Measurements from ENCODE around the gene CCDC6. TPM values are rescaled to one million over a fixed set of nuclear protein-coding genes. Genes with fewer than 3 reads are reported as not detected.

CCDC6 gene
- total RNA-seq, 1 experiment from 2014 or later = 91.9 TPM

GRCh38 chr10:59830601-59831259 lies 75.6 kb downstream of the CCDC6 start:
- Histone ChIP-seq H3K79me2 (ENCODE audit: low read depth) (peaks cover 23% of the 10 kb centered on the region), H3K4me3 (no peak overlapping the region), H3K4me2 (no peak overlapping the region), H2AFZ (no peak overlapping the region), H3F3A (ENCODE audit: insufficient read depth, low read depth) (no peaks in the 10 kb centered on the region; the same call in 1 of the 2 replicates), H3K36me3 (ENCODE audit: low read depth) (peaks cover 17% of the 10 kb centered on the region; the same call in 1 of the 2 replicates), H3K9me3 (ENCODE audit: insufficient read depth, low read depth) (no peaks in the 10 kb centered on the region), H3K27ac (no peak overlapping the region), H3K9me2 (ENCODE audit: insufficient read depth) (no peaks in the 10 kb centered on the region), H3K4me1 (replicated peaks; ENCODE audit: insufficient read depth) (no peaks in the 10 kb centered on the region), H3K27me3 (ENCODE audit: insufficient read depth, low read depth) (no peaks in the 10 kb centered on the region), H4K20me1 (ENCODE audit: insufficient read depth) (peaks cover 24% of the 10 kb centered on the region; the same call in 1 of the 2 replicates)
- BruUV-seq (replicated peaks) = TSS peak; percentile 3
- CTCF ChIA-PET = interaction anchor here (0.6 to 1.2 kb wide), 4 partner anchors 34 to 605 kb away, joined by 3 to 8 read pairs (median 4); no protein-coding TSS in a partner anchor
- DNase-seq = peak in 1 of 2 experiments; percentile 29
- POLR2A ChIA-PET (ENCODE audit: unreplicated experiment) = interaction anchor here (0.6 kb wide), 1 partner anchor 1563 kb away, joined by 3 read pairs; the partner anchor contains the start of gene IPMK
- intact Hi-C loops (cut with micrococcal nuclease; ENCODE audit: unreplicated experiment) = loop anchor here (1.0 to 2.0 kb wide), 3 partner anchors 76 to 218 kb away; partner anchors contain the start of gene CCDC6
- TF ChIP-seq EZH2 (IDR thresholded peaks at IDR 0.05; ENCODE audit: low read depth) (no peak), CTCF (conservative IDR thresholded peaks at IDR 0.05) (peak; percentile 88)

GRCh38 chr10:59829601-59830000 lies 76.8 kb downstream of the CCDC6 start:
- Histone ChIP-seq H3K4me2 (no peak overlapping the region), H3K27ac (no peak overlapping the region), H3F3A (ENCODE audit: insufficient read depth, low read depth) (no peaks in the 10 kb centered on the region; the same call in 1 of the 2 replicates), H3K79me2 (ENCODE audit: low read depth) (peaks cover 22% of the 10 kb centered on the region), H3K36me3 (ENCODE audit: low read depth) (peaks cover 26% of the 10 kb centered on the region; the same call in 1 of the 2 replicates), H2AFZ (no peak overlapping the region), H3K27me3 (ENCODE audit: insufficient read depth, low read depth) (no peaks in the 10 kb centered on the region), H3K9me2 (ENCODE audit: insufficient read depth) (no peaks in the 10 kb centered on the region), H3K4me1 (replicated peaks; ENCODE audit: insufficient read depth) (no peaks in the 10 kb centered on the region), H3K9me3 (ENCODE audit: insufficient read depth, low read depth) (no peaks in the 10 kb centered on the region), H3K4me3 (no peak overlapping the region), H4K20me1 (ENCODE audit: insufficient read depth) (peaks cover 17% of the 10 kb centered on the region; the same call in 1 of the 2 replicates)
- POLR2A ChIA-PET (ENCODE audit: unreplicated experiment) = no interaction called here
- TF ChIP-seq EZH2 (IDR thresholded peaks at IDR 0.05; ENCODE audit: low read depth) = no peak
- TF ChIP-seq CTCF (conservative IDR thresholded peaks at IDR 0.05) = no peak
- intact Hi-C loops (cut with micrococcal nuclease; ENCODE audit: unreplicated experiment) = no loop called here
- CTCF ChIA-PET = no interaction called here
- DNase-seq = no peak
- BruUV-seq (replicated peaks) = no TSS peak

- Histone ChIP-seq H3K27me3 (ENCODE audit: insufficient read depth, low read depth) (no peaks in the 10 kb centered on the region), H3K4me3 (no peak overlapping the region), H2AFZ (no peak overlapping the region), H3K4me2 (no peak overlapping the region), H3K27ac (no peak overlapping the region), H3K36me3 (ENCODE audit: low read depth) (peaks cover 32% of the 10 kb centered on the region; the same call in 1 of the 2 replicates), H3K4me1 (replicated peaks; ENCODE audit: insufficient read depth) (no peaks in the 10 kb centered on the region), H3F3A (ENCODE audit: insufficient read depth, low read depth) (no peaks in the 10 kb centered on the region; the same call in 1 of the 2 replicates), H4K20me1 (ENCODE audit: insufficient read depth) (peaks cover 13% of the 10 kb centered on the region; the same call in 1 of the 2 replicates), H3K9me3 (ENCODE audit: insufficient read depth, low read depth) (no peaks in the 10 kb centered on the region), H3K9me2 (ENCODE audit: insufficient read depth) (no peaks in the 10 kb centered on the region), H3K79me2 (ENCODE audit: low read depth) (peaks cover 27% of the 10 kb centered on the region)
- intact Hi-C loops (cut with micrococcal nuclease; ENCODE audit: unreplicated experiment) = no loop called here
- no TSS peak for BruUV-seq (replicated peaks)
- ChIA-PET POLR2A (ENCODE audit: unreplicated experiment) (no interaction called here), CTCF (no interaction called here)
- no peak for DNase-seq
- TF ChIP-seq EZH2 (IDR thresholded peaks at IDR 0.05; ENCODE audit: low read depth) = no peak
These were observed 77.3 kb downstream of the CCDC6 start for GRCh38 chr10:59829024-59829423.
